Endothelial cell of umbilical vein (primary cell): Measurements from ENCODE around the gene CHERP.

Source experiments
- POLR2AphosphoS5 ChIP-seq: IDR thresholded peaks from 2 replicates; pipeline ENCODE4 v1.6.1; 2012; ENCODE audit warnings: low read depth, mild to moderate bottlenecking, control low read depth, low read length, moderate library complexity; ENCODE audit not compliant: insufficient read depth
- TF ChIP-seq, protein P1 (sequence below), 2 donors: IDR thresholded peaks; 1 replicate in 1 of 2; 2 replicates in 1 of 2; pipeline ENCODE4 v1.5.1; 2011; ENCODE audit warnings: low read length in 2 of 2, mild to moderate bottlenecking in 2 of 2, moderate library complexity in 2 of 2, control low read depth in 1 of 2, inconsistent platforms in 1 of 2, low read depth in 1 of 2; ENCODE audit not compliant: insufficient read depth in 1 of 2; ENCODE audit errors: extremely low read depth in 1 of 2

DNA sequence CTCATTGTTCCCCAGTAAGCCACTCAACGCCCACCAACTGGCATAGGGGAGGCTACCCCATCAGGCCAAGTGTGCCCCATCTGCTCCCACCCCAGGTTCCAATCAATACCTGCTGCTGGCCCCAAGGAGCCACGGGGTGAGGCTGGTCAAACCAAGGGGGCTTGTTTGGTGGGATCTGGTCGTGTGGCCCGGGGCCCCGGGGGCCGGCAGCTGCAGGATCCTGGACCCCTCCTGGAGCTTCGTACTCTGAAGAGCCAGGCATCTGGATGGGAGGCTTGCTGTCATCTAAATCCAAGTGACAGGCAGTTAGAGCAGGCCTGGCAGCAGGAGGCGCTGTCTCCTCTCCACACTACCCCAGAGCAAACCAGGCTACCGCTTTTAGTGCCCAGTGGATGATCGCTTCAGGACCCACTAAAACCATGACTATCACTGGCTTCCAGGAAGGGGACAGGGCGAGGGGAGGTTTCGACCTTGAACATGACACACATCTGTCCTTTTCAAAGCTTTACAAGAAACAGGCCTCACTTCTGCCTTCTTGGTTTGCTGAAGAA lies 14.2 kb downstream of the CHERP start:
- no peak for TF ChIP-seq POLR2AphosphoS5
- TF ChIP-seq, protein P1, sequence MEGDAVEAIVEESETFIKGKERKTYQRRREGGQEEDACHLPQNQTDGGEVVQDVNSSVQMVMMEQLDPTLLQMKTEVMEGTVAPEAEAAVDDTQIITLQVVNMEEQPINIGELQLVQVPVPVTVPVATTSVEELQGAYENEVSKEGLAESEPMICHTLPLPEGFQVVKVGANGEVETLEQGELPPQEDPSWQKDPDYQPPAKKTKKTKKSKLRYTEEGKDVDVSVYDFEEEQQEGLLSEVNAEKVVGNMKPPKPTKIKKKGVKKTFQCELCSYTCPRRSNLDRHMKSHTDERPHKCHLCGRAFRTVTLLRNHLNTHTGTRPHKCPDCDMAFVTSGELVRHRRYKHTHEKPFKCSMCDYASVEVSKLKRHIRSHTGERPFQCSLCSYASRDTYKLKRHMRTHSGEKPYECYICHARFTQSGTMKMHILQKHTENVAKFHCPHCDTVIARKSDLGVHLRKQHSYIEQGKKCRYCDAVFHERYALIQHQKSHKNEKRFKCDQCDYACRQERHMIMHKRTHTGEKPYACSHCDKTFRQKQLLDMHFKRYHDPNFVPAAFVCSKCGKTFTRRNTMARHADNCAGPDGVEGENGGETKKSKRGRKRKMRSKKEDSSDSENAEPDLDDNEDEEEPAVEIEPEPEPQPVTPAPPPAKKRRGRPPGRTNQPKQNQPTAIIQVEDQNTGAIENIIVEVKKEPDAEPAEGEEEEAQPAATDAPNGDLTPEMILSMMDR (IDR thresholded peaks at IDR 0.05; ENCODE audit: extremely low read depth in 1 of 2, insufficient read depth in 1 of 2, low read depth in 1 of 2, low read length in 2 of 2), result peak; percentile 52 to 53
